Stimulated activated CD4-positive, alpha-beta T cell treated with anti-CD3 and anti-CD28 coated beads, Interleukin-2, amount 100 ng/mL, for 4 hours (primary cell): ENCODE results near the gene CCL19.

Experiments used
- DNase-seq: peaks from one replicate; pipeline ENCODE4 v3.0.0-alpha.2; 2020; ENCODE audit warnings: low read depth

The CCL19 gene

DNA sequence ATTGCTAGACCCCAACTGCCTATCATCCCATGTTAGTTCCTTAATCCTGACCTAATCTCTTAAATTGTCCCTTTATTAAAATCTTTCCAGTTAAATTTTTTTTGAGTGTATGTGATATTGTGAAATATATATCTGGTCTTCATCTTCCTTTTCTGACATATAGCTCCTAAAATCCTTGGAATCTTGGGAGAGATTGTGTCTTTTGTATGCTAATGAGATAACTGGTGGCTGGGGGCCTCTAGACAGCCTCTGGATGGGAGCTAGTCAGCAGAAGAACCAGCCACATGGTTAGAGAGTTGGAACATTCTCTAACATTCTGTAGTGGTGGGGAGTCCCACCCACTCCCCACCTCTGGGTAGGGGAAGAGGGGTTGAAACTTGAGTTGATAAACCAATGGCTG is 3.7 kb upstream of the CCL19 start:
- no peak for DNase-seq

DNA sequence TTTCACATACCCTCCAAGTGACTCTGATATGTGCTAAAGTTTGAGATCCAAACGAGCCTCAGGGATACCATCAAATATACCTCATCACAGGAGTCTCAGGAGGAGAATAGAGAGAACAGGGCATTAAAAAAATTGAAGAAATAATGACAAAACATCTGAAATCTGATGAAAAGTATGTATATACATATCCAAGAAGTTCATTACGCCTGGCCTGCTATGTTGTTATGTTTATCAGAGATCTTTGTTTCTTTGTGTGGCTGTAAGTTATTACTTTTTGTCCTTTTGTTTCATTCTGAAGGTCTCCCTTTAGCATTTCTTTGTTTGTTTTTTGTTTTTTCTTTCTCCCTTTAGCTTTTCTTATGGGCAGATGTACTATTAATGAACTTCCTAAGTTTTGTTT is 2.5 kb upstream of the CCL19 start:
- no peak for DNase-seq

DNA sequence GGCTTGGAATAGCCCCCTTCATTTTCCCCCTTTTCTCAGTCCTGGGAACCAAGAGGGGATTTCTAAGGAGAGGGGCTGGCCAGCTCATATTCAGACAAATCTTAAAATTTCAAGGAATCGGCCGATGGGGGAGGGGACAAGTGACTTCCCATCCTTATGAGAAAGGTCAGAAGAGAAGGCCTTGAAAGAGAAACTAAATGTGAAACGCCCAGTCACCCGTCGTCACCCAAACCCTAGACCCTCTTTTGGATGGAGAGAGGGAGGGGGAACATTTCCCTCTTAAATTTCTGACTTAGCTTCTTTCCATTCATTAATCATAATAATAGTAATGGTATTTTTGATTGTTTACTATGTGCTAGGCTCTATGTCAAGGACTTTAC is 850 bp upstream of the CCL19 start:
- DNase-seq = no peak

DNA sequence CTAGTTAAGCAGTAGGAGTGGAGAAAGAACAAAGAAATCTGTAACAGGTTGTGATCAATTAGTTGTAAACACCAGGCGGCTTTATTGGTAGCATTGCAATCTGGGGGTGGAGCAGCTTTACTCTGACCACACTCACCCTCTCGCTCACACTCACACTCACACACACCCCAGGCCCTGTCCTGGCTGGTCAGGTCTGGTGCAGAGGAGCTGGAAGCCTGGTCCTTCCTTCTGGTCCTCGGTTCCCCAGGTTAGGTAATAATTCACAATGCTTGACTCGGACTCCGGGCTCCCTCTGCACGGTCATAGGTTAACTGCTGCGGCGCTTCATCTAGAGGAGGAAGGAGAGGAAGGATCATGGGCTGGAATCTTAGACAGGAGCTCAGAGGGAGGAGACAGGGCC is 1.6 kb downstream of the CCL19 start:
- DNase-seq = no peak

DNA sequence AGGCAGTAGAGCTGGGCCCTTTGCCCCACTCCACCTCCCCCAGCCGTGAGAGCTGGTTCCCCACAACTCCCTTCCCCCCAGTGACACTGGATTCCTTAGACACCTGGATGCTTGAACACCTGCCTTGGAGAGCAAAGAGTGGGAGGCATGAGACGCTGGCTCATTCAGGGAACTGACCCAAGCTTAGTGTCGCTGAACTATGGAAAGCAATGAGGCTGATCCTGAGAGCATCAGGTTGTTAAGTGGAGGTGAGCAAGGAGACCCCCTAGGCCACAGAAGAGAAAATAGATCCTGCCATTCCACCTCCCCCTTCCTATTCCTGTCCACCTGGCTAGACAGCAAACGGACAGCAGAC is 2.0 kb downstream of the CCL19 start:
- no peak for DNase-seq

DNA sequence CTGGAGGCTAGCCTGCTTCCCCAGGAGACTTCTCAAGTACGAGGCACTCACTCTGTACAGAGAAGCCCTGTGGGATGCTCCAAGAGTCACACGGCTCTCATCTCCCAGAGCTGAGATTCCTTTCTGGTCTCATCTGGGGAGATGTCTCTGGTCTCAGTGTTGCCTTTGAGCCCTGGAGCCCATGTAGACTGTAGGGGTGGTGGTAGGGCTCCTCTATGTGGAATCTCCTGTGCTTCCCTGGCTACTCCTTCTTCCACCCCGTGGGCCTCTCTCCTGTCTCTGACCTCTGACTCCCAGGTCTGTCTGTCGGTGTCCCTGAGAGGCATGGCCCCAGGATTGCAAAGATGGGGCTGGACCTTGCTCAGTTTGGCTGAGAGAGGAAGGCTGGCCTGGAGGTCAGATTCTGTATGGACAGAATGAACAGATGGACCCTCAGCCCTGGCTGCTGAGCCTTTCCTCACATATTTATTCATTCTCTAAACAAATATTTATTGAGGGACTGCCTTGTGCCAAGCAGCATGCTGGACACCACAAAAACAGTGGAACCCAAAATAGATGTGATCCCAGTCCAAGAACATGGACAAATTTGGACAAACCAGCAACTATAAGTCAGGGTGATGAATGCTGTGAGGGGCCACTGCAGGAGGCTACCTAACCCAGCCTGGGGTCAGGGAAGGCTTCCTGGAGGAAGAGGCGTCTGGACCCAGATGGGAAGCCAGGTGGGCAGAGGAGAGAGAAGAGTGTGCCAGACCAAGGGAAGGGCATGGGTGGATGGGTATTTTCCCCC is 2.6 kb downstream of the CCL19 start:
- DNase-seq = no peak

DNA sequence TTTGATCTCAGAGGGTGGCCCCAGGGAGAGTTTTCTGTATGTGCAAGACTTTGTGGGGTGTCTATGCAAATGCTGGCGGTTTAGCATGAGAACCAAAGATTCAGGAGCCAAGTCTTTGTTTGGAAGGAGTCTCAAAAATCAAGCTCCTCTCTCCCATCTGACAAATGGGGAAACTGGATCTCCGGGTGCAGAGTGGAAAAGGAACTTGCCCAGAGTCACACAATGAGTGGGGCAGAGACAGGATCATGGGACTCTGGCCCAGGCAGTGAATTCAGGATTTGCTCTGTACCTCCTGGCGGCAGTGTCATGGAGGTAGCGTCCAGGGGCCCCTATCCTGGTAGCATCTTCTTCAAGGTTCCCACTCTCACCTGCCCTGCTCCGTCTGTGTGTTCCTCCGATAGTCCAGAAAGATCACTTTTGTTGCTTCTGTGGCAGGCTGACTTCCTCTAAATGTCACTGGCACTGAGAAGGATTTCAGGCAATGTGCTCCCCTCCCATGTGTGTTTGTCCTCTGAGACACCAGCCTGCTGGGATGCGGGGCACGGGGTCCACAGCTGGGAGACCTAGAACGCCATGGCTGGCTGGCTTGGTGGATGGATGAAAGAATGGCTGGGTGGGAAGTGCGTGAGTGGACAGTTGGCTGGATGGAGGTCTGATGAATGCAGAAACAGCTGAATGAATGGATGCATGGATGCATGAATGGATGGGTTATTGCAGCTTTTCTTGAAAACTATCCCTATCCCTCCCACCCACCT is 3.6 kb downstream of the CCL19 start:
- no peak for DNase-seq

DNA sequence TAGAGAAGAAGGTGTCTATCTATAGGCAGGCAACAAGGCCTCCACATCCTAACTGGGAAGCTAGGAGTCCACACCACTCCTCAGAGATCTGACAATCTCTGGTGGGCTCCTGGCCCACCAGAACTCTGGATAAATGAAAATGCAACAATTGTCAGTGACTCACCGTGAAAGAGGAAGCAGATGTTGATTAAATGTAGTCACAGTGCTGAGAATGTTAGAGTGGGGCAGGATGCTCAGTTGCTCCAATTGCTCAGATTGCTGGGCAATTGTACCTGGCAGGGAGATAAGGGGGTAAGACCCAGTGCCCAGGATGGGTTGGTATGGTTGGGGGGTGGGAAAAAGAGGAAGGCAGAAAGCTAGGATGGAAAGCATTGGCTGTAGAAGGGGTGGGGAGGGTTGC is 4.3 kb downstream of the CCL19 start:
- no peak for DNase-seq

DNA sequence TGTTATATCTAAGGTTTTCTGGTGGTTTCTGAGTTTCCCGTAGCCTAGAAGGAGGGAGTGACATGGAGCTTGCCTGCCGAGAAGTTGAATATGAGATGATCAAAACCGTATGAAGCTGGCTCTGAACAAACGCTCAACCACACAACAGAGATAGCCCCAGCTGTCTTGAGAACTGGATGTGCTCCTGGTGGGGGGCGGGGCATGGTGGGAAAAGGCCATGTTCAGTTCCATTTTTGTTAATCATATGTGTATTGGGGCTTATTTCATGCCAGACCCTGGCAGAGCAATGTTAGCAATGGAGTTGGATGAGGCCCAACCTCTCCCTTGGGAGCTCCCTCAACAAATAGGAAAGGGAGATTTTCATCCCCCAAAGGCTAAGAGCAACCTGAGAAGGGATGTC is 4.8 kb downstream of the CCL19 start:
- DNase-seq = no peak

DNA sequence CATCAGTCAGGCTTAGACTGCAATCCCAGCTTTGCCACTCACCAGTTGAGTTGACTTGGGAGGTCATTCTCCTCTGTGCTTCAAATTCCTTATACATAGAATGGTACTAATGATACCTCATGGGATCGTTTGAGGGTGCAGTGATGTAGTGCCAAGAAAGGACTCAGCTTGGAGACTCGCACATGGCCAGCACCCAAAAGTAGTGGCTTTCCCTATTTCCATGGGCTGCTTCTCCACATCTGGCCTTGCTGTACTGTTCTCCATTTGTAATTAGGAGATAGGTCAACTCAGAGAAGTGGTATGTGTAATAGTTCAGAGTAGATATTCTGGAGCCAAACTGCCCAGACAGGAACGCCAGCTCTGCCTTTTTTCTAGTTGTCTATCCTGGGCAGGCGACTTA is 5.5 kb downstream of the CCL19 start:
- DNase-seq = no peak

DNA sequence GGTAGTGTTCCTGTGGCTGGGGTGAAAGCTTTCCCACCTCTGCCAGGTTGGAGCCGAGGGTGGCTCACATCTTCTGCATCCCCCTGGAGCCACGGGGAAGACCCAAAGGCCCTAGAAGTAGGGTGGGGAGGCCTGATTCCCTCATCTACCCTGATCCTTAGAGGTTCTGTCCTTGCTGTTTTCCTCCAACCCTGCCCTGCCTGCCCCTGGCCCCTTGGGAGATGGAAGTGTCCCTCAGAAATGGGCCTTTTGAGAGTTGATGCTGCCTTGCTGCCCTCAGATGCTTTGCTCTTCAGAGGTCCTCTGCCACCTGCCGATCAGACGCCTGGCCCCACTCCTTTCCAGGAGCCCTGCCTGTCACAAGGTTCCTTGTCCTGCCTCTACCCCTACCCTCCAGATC is 6.3 kb downstream of the CCL19 start:
- no peak for DNase-seq

DNA sequence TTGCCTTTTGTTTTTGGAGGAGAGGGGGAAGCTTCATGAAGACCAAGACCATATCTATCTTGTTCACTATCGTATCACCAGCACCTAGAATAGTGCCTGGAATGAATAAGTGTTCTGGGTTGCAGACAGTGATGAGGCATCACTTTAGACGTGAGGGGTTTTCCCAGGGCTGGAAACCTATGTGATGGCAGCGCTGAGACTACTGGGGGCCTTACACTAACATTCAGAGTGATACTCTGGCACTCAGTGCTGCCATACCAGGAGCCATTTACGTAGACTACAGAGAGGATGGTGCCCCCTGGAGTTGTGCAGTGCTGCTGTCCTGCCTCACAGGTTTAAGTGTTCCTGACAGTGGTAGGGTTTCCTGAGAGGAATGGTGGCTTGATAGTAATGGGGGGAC is 6.9 kb downstream of the CCL19 start:
- DNase-seq = peak; percentile 7

DNA sequence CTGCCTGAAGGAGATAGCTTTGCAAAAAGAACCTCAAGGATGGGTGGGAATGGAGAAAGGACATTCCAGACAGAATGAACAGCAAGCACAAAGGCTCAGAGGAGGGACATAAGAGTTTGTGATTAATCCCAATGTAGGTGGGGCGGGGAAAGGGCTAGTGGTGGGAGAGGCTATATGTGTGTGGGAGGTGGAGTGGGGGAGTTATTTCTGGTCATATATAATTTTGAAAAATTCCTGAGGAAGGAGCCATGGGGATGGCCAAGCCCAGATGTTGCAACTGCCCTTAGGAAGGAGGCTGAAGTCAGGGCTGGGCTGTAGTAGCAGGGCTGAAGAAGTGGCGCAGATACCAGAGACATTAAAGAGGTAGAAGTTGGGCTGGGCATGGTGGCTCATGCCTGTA is 15.2 kb downstream of the CCL19 start:
- DNase-seq = no peak

DNA sequence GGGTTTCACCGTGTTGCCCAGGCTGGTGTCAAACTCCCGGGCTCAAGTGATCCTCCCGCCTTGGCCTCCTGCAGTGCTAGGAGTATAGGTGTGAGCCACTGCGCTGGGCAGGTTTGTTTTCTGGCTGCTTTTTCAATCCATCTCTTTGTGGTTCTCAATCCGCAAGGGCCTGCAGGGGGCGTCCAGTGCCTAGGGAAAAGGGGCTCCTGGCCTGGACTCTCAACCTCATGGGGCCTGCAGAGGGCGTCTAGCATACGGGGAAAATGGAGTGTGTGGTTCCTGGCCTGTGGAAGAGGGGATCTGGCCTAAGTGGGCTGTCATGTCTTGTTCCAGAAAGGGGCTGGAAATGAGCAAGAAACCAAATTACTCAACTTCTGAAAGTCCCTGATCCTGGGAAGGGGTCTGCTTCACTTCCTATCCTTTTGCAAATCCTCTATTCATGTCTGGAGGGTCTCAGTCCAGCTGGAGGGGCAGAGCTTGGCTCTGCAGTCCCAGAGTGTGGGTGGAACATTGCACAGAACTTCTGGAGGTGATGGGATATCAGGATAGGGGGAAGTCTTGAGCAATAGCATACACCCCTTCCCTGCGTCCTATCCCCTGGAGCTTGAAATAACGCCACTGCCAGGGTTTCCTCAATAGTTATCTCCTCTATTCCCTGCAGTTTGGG is 15.9 kb downstream of the CCL19 start:
- peak; percentile 48 for DNase-seq

DNA sequence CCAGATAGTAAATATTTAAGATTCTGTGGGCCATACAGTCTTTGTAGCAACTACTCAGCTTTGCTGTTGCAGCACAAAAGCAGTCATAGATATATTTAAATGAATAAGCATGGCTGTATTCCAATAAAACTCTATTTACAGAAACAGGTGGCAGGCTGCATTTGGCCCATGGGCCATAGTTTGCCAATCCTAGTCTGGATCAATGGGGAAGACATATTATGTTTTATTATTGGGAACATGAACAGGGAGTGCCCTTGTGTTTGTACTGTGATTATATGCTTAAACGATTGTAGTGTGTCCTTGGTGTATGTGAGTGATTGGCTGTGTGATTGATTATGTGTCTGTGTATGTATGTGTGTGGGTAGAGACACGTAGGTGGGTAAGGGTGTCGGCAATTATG is 16.6 kb downstream of the CCL19 start:
- DNase-seq = no peak

DNA sequence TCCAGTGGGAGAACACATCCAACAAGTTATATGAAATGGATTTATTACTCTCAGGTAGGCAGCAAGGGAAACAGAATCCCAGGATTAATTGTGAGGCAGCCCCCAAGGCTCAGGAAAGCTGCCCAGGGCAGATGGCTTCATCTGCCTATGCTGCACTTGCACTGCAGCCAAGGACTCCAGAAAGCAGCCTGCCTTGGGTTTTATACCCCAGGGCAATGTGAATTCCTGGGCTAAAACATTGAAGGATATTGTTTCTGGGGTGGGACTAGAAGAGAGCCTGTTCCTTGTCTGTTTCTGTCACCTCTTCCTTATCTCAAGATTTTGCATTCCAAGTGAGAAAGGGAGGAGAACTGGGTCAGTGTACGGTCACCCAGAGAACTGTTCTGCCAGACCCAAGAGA is 19.8 kb downstream of the CCL19 start:
- DNase-seq = no peak

DNA sequence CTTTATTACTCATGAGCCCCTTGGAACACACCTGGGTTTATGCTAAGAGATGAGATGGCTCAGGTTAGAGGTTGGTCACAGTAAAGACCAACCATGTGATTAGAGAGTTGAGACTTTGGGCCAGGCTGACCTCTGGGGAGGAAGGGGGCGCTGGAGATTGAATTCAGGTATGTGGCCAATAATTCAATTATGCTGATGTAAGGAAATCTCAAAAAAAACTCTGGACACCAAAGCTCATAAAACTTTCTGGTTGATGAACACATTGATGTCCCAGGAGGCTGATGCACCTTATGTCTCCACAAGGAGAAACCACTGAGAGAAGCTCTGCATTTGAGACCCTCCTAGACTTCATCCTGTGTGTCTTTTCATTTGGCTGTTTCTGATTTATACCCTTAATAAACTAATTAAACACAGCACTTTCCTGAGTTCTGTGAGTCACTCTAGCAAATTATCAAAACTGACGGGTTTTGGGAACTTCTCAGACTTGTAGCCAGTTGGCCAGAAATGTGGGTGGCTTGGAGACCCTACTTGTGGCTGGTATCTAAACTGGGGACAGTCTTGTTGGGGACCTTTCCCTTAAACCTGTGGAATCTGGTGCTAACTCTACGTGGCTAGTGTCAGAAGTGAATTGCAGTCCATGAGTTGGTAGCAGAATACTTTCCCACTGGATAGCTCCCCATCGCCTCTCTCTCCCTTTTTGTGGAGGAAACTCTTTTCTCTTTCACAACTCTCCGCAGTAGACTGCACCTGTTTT is 21.1 kb downstream of the CCL19 start:
- no peak for DNase-seq

DNA sequence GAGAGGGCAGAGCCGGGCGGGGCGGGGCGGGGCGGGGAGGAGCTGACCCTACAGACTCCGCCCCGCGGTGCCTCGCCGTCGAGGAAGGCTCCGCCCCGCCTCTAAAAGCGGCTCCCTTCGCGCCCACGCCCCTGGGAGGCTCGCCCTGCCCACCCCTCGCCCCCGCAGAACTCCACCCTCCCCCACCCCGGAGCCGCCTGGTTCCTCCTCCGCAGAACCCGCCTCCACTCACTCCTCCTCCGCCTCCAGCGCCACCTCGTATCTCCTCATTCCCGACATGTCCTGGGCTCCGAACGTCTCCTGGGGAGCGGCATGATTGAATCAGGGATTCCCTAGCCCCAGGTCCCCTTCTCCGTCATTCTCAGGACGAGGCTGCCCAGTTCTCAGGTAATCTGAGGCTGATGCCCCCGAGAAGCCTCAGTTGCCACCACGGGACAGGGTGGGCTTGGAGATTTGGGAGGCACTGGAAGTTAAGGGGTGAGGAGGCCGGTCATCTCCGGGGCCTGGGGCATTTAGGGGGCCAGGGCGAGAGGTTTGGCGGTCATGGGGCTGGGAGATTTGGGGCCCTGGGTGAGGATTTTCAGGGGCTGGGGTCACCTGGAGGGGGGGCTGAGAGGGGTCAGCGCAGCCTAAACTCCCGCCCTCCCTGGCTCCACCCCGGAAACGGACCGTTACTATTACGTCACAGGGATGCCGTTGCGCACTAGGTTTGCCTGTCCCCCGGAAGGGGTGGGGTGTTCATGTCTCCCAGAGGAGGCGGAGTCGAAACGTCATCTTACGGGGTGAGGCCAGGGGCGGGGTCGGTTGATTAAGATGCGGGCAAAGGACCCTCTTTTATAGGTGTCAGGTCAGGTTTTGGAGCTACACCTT is 25.5 kb downstream of the CCL19 start:
- DNase-seq = peak; percentile 86

DNA sequence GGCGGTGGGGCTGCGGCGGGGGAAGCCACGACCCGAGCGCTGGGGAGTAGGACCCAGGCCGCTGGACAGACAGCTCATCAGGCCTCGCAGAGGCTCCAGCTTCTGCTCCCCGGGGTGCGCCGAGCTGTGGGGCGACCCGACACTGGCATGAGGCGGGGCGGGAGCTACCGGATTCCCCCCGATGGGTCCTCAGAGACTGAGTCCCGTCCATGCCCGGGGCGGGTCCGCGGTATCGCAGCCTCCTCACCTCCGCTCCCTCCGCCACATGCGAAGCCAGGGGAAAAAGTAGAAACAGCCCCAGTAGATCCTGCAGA is 26.1 kb downstream of the CCL19 start:
- no peak for DNase-seq

DNA sequence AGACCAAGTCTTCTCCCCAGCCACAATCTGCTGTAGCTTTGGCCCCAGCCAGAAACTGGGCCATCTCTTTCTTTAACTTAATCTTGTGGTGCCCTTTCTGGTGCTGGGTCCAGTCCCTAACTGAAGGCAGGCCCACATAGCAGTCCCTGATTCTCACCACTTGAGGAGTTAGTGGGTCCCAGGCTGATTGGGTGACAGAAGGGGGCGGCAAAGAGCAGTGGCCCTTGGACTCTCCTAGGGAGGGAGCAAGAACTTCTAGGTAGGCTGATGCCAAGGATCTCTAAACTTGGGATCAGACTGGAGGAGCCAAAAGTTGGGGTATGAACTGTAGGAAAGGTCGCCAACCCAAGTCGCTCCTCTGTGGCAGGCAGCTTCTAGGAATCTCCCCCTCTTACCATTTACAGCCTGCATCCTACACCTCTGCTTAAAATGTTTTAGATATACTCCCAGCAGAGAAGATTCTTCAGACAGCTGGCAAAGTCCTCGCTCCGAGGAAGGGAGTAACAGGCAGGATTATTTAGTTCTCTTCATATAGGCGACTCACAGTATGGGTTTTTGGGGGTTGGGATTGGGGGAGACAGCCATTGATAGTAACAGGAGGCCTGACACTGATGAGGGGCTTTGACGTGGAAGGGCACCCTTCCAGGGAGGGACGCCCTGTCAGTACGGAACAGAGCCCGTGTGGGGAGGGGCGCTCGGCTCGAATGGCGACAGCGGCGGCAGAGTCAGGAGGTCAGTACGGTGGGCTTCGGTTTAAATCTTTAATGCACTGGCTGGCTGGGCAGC is 26.6 kb downstream of the CCL19 start:
- peak; percentile 61 for DNase-seq

DNA sequence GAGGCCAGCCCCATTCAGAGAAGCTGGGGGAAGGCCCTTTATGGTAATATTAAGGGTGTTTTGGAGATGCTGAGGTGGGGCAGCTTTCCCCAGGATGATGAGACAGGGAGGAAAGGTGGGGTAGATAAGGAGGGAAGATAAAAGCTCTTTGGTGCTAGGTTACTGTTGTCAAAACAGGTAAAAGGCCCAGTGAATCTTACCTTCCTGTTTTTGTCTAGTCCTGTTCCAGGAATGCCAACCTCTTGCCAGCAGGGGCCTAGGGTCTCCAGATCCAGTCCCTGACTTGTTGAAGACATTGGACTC is 27.8 kb downstream of the CCL19 start:
- no peak for DNase-seq
